Hippocampal formation (tissue), 2 donors: ENCODE data around the gene ARHGAP8.
"Not testable (repeated sequence)": the region's sequence is repeated elsewhere in the genome, so short reads cannot be mapped to it uniquely, and the experiment has no call there.

ENCODE experiments used
- DNase-seq, 2 donors: peaks; one replicate each; lab custom pipeline; 2025; lab: John Stamatoyannopoulos, UW

Gene ARHGAP8

DNA sequence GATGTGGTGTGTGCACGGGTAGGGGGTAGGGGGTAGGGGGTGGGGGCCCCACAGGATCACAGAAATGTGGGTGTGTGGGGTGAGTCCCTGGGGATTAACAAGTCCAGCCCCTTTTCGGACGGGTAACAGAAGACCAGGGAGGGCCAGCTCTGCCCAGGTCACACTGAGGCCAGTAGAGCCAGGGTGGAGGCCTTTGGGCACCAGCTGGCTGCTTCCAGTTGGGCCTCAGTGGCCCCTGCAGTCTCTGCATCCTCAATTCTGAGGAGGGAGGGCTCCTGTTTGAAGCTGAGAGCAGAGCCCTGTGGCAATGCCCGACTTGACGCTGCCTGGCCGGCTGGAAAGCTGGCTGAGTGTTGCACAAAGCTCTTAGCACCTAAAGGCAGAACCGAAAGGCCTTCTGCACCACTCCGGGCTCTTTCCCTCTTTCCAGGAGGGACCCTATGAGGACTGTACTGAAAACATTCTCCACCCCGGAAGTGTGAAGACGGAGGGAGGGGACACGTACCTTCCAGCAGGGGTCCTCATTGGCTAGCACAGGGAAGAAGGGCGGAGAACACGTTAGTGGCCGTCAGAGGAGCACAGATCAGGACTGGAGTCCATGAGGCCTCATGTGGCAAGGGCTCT is 137.0 kb downstream of the ARHGAP8 start:
- no peak for DNase-seq

DNA sequence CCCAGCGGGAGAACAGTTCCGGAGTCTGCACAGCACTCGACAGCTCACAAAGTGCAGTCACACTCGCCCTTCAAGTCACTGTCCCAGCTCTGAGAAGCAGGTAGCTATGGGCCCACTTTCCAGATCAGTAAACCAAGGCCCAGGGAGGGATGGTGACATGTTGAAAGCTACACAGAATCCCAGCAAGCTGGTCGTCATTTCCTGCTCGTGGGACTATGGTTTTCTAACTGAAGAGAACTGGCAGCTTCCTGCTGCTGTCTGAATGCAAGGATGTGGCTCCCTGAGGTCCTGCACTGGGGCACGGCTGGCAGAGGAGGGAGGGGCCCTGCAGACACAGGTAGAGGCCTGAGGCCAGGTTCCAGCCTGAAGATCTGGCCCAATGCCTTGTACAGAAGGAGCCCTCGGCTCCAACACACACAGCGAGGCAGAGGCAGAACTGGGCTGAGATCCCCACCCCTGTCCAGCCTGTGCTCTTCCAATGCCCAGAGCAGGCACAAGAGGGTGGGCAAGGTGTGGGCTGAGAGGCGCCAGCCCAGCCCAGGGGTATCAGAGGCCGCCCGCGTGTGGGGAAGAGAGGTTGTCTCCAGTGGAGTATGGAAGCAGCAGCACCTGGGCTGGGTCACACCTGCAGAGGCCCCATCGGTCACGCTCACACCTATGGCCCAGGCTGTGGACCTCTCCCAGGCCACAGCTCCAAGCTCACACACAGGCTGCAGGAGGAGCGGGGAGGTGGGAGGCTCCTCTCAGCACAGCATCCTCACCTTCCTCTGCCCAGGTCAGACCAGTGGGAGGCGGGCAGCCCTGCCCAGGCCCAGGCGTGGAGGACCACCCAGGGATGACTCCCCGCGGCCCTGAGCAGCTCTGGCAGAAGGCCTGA is 138.3 kb downstream of the ARHGAP8 start:
- DNase-seq = no peak

DNA sequence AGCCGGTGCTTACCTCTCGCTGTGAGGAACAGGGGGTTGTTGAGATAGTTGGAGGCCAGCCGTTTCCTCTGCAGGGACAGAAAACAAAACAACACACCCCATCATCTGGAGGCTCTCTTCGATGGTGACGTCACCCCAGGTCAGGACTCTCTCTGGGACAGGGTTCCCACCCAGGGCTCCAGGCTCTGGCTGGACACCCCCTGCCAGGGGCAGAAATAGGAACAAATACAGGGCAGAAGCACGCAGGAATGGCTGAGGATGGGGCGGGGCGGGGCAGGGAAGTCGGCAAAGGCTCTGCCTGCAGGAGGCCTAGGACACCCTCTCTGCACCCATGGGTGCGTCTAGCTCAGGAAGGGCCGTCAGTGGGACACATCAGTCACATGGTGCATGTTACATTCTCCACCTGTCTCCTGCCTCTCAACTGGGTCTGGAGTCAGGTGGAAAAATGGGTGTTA is 138.9 kb downstream of the ARHGAP8 start:
- no peak for DNase-seq

DNA sequence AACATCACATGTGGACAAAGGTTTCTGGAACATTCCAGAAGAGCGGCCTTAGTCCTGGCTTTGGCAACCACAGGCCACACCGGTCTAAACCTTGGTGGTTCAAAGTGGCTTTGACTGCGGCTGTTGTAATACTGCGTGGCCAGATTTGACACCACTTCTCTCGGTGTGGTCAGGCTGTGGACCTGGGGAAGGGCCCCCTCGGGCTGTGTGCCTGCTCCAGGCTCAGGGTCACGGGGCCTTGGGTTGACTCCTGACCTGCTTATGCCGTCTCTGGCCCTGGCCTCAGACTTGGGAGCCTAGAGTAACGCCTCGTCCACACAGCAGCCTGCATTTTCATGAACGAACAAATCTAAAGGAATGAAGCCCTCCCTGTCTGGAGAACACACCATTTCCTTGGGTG is 139.4 kb downstream of the ARHGAP8 start:
- no peak for DNase-seq

DNA sequence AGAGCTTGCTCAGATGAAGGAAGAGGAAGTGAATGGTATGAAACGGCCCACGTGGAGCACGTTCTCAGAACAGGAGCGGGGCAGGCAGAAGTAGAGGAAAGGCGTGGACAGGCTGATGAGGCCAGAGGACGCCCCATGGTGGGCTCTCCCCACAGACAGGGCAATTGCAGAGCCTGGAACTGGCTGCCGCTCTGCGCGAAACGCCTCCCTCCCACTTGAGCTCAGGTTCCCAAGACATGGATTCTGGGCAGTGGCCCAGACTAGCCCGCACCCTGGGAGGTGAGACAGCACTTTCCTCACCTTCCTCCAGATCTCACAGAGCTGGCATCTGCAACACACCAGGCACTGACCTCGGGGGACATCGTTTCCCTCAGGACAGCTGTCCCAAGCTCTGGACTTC is 139.9 kb downstream of the ARHGAP8 start:
- DNase-seq = no peak

DNA sequence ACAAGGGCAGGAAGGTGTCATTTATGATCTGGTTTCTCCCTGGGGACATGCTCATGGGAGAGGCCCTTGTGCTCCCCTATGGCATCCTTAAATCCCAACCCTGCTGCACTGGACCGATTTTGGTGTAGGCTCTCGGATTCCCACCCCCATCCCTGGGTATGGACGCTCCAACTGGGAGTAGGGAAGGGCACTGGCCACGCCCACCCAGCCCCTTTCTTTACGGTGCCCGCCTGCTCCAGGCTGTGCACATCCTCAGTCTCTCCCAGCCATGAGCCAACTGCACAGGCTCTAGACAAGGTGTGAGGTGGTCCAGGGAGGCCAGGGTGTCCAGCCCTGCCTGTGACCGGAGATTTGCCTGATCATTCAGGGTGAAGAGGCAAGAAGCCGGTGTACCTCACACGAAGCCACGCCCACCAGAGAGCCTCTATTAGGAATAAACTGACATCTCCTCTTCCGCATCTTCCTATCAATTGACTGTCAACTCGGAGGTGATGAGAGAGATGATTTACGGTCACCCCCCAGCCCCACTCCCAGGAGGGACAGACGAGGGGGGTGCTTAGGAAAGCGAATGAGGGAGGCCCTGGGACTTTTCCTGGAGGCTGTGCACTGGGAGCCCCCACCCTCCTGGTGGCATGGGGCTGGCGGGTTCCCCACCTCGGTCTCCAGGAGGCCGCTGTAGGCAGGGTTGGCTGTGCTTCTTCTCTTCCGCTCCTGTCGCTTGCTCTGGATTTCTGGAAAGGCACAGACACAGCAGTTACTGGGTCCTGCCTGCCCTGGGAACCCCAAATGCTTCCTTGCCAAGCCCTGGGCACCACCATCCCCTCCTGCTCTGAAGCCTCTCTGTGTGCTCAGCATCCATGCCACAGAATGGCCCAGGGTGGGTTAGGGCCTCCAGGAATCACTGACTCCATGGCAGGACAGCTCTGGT is 140.7 kb downstream of the ARHGAP8 start:
- no peak for DNase-seq

DNA sequence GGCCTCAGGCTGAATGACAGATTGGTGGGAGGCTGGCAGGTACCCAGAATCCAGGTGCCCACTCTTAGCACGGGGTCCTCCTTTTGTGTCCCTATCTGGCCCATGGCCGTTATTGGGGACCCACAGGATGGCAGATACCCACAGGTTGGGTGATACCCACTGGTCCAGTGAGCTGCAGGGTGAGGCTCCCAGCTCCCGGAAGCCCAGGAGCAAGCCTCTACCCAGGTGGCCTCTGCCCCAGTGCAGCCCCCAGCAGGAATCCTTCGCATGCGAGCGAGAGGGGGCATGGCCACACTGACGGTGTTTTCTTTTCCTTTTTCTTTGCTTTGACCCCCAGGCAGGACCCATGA is 141.3 kb downstream of the ARHGAP8 start:
- DNase-seq = no peak

DNA sequence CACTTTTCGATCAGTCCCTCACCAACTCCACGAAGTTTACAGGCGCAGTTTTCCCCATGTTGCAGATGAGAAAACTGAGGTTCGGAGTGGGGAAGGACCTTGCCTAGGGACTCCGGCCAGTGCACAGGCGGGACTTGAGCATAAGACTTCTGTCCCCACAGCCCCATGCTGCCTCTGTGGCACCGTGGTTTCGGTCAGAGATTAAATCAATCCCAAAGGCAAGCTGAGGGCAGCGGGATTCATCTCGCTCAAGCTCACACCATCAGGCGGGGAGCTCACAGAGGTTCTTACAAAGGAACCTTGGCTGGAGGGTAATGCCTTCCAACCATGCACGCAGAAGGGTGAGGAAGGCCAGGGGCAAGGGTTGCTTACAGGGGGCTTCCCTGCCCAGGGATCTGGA is 141.9 kb downstream of the ARHGAP8 start:
- no peak for DNase-seq

DNA sequence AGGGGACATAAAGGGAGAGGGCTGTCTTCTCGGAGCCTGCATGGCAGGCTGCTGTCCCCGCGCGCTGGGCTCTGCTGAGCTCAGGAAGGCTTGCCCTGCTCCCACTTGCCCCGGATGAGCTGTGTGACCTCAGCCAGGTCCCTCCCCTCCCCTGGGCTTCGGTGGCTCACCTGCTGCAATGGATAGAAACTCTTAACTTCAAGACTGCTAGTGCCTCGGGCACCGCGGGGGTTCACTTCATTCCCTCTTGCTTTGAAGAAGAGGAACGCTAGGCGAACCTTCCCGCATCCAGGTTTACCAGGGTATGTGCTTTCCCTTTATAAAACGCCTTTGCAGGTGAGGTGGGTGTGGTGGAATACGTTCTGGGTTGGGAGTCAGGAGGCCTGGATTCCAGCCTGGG is 142.4 kb downstream of the ARHGAP8 start:
- no peak for DNase-seq

DNA sequence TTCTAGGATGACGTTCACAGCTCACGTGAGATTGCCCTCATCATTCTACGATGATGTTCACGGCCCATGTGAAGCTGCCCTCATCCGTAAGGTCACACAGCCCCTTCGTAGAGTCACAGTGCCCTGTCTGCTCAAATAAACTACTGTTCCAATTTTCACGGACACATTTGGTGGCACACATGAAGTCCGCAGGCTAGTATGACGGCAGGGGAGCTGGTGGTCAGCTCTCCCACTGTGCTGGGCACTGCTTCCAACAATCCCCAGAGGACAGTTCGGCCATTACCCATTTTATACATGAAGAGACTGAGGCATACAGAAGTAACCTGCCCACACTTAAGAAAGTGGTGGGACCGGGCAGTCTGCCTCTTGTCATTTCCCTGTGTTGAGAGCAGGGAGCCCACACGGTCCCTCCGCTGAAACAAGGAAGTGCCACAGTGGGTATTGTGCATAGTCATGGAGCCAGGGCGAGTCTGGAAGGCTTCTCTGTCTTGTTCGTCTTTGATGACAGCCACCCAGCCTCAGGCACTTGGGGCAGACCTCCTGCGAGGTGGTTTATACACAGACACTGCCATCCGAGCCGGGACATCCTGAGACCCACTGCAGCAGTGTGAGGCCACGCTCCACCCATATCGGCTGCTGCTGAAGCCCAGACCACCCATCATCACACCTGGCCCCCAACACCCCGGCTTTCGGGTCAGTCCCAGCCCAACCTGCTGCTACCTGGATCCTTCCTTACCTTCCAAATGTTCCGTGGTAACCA is 143.1 kb downstream of the ARHGAP8 start:
- DNase-seq = no peak

DNA sequence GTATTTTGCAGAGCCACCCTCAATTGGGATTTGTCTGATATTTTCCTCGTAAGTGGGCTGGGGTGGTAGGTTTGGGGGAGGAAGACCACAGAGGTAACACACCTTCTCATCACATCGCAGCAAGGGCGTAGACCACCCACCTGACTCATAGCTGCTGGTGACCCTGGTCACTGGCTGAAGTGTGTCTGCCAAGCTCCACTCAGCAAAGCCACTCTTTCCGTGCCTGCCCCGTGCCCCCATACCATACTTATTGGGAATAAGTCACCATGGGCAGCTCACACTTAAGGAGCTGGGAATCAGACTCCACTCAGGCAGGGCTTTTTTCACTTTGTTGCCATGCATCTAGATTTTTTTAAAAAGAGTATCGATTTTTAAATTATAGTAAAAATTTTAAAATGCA is 145.9 kb downstream of the ARHGAP8 start:
- no peak for DNase-seq

DNA sequence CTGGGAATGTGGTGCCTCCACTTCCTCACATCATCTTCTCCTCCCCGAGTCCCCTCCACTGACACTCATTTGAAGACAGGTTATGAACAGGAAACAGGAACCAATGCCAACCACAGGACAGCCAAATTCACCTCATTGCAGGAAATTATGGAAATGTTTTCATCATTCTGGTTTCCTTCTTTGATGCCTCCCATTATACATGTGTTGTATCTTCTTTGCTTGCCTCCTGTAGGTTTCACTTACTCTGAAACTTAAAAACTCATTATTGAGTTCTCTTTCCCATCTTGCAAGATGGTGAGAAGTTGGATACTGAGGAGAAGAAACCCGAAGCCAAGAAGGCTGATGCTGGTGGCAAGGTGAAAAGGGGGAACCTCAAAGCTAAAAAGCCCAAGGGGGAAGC is 148.9 kb downstream of the ARHGAP8 start:
- DNase-seq = no peak

DNA sequence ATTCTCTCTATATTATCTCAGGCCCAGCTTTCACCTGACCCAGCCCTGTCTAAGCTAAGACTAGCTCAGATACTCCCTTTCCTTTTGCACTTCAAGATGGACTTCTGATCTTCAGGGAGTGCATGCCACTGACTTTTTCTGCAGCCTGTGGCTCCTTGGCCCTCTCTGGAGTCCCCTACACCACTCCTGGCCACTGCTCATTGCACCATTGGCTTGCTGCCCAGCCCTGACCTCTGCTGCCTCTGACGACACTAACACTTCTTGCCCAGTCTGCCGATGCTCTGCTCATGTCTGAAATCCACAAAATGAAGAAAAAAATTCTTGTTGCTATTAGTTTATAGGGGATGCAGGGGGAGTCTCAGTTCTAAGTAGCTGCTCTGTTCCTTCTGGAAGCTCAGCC is 150.8 kb downstream of the ARHGAP8 start:
- not testable (repeated sequence) for DNase-seq

DNA sequence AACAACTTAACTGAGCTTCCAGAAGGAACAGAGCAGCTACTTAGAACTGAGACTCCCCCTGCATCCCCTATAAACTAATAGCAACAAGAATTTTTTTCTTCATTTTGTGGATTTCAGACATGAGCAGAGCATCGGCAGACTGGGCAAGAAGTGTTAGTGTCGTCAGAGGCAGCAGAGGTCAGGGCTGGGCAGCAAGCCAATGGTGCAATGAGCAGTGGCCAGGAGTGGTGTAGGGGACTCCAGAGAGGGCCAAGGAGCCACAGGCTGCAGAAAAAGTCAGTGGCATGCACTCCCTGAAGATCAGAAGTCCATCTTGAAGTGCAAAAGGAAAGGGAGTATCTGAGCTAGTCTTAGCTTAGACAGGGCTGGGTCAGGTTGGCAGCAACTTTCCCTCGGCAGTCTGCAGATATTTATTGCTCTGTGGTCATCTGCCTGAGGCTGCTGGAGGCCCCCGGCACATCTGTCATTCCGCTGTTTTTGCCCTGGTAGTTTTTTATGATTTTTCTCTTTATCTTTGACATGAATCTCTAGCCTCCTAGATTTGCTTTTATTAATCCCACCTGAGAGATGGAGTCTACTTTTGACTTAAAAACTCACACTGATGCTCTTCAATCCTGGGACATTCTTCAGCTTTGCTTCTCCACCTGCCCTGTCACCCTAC is 152.2 kb downstream of the ARHGAP8 start:
- DNase-seq = not testable (repeated sequence)

DNA sequence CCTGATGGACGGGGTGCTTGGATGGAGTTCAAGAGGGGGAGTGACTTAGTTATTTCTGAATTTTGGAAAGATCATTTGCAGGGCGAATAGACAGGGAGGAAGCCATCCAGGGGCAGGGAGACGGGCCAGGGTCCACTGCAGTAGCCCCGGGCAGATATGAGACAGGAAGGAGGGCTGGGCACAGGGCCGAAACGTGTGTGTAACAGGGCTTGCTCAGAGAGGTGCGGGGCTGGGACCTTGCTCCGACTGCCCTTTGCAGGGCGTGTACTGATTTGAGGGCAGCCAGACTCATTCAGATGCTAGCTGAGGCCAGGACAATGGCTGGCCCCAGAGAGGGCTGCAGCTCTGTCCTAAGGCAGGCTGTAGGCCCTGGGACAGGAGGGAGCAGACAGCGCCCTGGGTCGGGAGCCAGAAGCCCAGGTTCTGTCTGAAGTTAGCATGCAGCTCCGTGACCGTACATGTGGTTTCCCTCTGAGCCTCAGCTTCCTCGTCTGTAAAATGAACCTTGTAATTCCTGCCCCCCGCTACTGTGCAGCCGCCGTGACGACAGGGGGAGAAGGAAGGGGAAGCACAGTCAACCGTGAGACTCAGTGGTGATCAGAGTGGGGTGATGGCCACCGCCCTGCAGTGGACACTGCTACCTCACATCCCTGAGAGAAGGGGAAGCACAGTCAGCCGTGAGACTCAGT is 154.0 kb downstream of the ARHGAP8 start:
- no peak for DNase-seq

DNA sequence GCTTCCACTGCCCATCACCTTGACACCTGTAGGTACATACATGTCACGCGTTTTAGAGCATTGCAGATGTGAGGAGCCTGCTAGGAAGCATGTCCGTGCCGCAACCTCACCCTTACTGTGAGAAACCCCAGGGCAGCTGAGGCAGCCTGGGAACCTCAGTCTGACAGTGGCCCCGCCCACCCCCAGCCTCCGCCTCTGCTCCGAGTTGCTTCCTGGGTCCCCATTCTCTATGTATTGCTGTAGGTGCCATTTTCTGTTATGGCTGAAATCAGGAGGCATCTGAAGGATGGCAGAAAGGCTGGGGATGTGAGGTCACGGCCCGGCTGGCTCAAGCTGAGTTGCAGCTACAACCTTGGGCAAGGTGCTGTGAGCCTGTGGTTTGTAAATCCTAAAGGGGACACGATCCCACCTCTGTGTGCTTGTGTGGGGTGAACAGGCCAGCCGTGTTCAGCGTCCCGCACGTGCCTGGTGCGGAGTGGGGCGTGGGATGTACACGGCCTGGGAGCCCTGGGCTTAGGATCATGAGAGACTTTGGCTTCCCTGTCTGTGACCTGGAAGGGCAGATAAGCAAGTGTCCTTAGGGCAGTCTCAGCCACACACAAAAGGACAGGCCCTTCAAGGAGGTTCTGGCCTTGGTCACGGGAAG is 154.7 kb downstream of the ARHGAP8 start:
- DNase-seq = no peak

DNA sequence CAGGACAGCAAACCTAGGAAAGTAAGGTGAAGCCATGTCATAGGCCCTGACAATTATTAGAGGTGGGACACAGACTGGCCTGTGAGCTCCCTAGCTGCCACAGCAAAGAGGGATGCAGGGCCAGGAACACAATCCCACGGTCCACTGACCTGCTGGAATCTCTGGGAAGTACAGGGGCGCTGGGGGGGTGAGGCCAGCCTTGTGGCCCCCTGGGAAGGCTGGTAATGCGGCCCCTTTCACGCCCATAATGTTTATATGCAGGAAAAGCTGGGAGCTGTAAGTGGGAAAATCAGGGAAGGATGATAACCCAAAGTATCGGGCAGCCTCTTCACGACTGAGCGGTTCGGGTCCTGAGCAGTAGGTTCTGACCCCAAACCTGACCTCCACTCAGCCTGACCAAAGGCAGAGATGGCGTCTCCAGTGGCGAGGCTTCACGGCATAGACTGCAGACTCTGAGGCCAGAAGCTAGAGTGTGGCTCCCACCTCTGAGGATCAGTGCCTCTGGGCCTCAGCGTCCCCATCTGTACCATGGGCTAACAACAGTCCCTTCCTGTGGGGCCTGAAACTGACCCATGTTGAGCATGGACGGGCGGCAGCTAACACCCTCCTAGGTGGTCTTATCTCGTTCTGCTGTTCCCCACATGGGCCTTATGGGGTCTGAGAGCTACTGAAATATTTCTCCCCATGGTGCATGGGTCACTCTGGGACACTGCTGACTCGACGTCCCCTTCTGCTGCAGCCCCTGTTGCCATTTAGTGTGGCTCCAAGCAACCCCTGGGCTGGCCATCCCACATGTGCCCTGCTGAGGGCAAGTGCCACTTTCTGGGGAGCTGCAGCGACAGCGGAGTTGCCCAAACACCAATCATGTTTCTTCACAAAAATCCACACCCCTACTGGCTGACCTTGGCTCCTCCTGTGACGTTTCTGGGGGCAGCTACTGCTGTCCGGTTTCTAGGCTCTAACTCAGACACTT is 155.7 kb downstream of the ARHGAP8 start:
- DNase-seq = no peak

DNA sequence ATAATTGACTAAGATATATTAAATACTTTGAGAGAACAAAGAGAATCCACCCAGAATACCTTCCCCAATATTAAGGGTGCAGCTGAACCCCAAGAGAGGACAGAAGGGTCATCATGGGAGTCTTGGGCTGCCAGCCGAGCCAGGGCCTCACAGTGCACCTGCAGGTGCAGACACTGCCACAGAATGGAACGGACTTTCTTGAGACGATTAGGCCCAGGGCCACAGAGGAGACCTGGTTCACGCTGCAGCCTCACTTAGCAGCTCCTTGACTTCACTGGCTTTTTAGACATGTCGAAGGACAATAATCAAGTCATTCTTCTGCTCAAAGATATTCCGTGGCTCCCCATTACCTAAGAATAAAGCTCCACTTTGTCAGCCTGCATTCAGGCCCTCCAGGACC is 156.9 kb downstream of the ARHGAP8 start:
- no peak for DNase-seq
